AG09309 (cell line): ENCODE results near the gene PTPRN2.

Experiments
- DNase-seq: peaks from one replicate; pipeline ENCODE4 v3.0.0-alpha.2; 2010; ENCODE audit warnings: low read depth
- H3K4me3 ChIP-seq: 2 replicates; pipeline ENCODE4 v1.5.1; 2011; ENCODE audit warnings: mild to moderate bottlenecking, low read depth, low read length, moderate library complexity; ENCODE audit not compliant: control insufficient read depth
- CTCF ChIP-seq: IDR thresholded peaks from 2 replicates; pipeline ENCODE4 v1.5.1; 2011; ENCODE audit warnings: mild to moderate bottlenecking, low read depth, low read length, inconsistent platforms; ENCODE audit not compliant: insufficient read depth, control insufficient read depth; ENCODE audit errors: missing control alignments

The PTPRN2 gene

GRCh38 chr7:158453663-158454062 lies 134.0 kb downstream of the PTPRN2 start:
- no peak for TF ChIP-seq CTCF
- DNase-seq: no peak
- no peak overlapping the region for H3K4me3 ChIP-seq

GRCh38 chr7:158452331-158452730 lies 135.3 kb downstream of the PTPRN2 start:
- no peak overlapping the region for H3K4me3 ChIP-seq
- no peak for DNase-seq
- TF ChIP-seq CTCF: no peak

DNA sequence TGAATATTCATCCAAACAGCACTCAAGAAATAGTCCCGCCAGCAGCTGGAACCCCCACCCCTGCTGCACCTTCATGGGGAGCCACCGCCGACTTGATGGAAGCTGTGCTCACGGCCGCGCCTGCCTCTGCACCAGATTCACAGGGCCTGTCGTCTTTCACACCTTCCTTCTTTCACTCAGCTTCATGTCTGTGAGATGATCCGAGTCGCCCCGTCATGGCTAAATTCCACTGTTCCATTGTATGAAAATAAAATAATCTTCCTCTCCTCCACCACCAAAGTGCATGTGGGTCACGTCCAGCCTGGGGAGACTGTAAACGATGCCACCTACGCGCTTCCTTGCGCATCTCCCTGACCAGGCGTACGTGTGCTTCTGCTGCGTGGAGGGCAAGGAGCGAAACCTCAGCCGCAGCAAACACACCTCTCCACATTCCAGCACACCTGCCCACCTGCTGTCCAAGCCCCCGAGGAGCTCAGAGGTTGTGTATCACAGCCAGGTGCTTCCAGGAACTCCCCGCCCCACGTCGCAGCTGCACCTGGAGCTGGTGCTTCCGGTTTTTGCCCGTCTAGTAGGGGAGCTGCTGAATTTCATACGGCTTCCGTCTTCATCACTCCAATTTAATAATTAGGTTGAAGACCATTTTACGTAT lies 137.0 kb downstream of the PTPRN2 start:
- H3K4me3 ChIP-seq: no peak overlapping the region
- TF ChIP-seq CTCF: no peak
- no peak for DNase-seq

GRCh38 chr7:158449942-158450341 lies 137.7 kb downstream of the PTPRN2 start:
- DNase-seq: no peak
- TF ChIP-seq CTCF: no peak
- H3K4me3 ChIP-seq: no peak overlapping the region

- DNase-seq: no peak
- no peak for TF ChIP-seq CTCF
Measured at GRCh38 chr7:158449266-158449665, 138.4 kb downstream of the PTPRN2 start.

GRCh38 chr7:158448430-158449100 lies 139.1 kb downstream of the PTPRN2 start:
- H3K4me3 ChIP-seq: no peak overlapping the region
- DNase-seq: no peak
- no peak for TF ChIP-seq CTCF

More at GRCh38 chr7:158449266-158449665, 138.4 kb downstream of the PTPRN2 start:
- no peak overlapping the region for H3K4me3 ChIP-seq
